Right atrium auricular region (tissue), 2 donors: ENCODE results near the gene FTCDNL1. TPM values are rescaled to one million over a fixed set of nuclear protein-coding genes. Genes with fewer than 3 reads are reported as not detected.

Experiments
- DNase-seq: peaks from one replicate; pipeline ENCODE4 v3.0.0-alpha.2; 2019; ENCODE audit warnings: low spot score
- H3K27ac ChIP-seq, 2 donors: fragments of 200-600 bp; sonication (generic); 1 replicate in 1 of 2; 2 replicates in 1 of 2; pipeline ENCODE4 v1.5.1; 2016 to 2019
- H3K27me3 ChIP-seq, 2 donors: fragments of 200-600 bp; sonication (generic); one replicate each; pipeline versions ENCODE4 v1.5.1 to v1.6.0; 2017 to 2019
- H3K36me3 ChIP-seq: fragments of 200-600 bp; sonication (generic); one replicate; pipeline ENCODE4 v1.5.1; 2016
- H3K4me1 ChIP-seq, 2 donors: fragments of 200-600 bp; sonication (generic); one replicate each; pipeline versions ENCODE4 v1.5.1 to v1.6.0; 2017 to 2019
- H3K4me3 ChIP-seq, 2 donors: fragments of 200-600 bp; sonication (generic); 1 replicate in 1 of 2; 2 replicates in 1 of 2; pipeline ENCODE4 v1.5.1; 2017 to 2019; ENCODE audit warnings: mild to moderate bottlenecking in 1 of 2, moderate library complexity in 1 of 2
- H3K9me3 ChIP-seq, 2 donors: fragments of 200-600 bp; sonication (generic); one replicate each; pipeline ENCODE4 v1.5.1; 2019
- CTCF ChIP-seq, 2 donors: fragments of 200-600 bp; sonication (generic); IDR thresholded peaks; one replicate each; pipeline ENCODE4 v1.5.1; 2019; ENCODE audit warnings: antibody characterized with exemption in 2 of 2
- total RNA-seq, 2 donors: library from RNA; depleted of rRNA; stranded (reverse); fragments of >200 nt; gene quantifications; one replicate each; pipeline ENCODE4 v1.1.0, GENCODE V29; 2016

Gene FTCDNL1
- total RNA-seq, 2 donors from 2014 or later = 2.8 to 3.5 TPM

DNA sequence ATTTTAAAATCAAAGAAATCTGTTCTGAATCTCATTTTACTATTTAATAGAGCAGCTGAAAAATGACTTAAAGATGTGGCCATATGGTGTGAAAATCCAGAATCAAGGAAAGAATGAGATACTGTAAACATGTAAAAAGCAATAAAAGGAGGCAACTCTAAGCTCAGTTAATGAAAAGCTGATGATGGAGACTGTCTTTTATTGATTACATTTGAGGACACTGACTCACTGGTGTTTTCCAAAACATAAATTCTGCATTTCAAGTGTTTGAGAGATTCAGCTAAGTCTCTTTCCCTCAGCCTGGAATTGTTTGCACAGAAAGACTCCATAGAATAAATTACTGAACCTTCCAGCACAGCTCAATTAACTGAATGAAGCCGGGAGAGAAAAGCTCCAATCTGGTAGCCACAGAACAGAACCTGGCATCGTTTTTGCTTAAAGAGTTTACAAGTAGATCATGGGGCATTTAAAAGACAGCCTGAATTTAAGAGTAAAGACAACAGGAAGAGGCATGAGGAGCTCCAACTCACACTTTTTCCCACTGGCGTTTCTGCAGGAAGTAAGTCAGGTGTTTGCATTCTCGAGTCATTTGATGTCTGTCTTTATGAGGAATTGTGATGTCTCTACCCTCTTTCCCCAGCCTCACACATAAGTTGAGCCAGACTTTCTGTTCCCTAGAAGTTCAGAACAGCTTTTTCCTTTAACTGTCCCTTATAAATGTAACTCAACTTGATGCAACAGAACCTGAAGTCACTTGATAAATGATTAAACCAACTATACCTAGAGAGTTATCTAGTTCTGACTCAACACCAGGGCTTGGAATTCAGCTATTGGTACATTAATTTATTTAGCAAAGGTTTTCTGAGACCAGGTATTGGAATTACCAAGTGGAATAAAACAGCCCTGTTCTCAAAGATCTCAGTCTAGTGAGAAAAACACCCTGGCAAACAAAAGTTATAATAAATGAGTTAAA, 53.3 kb downstream of the FTCDNL1 start:
- TF ChIP-seq CTCF (IDR thresholded peaks at IDR 0.05) = no peak
- Histone ChIP-seq H3K36me3 (no peaks in the 10 kb centered on the region), H3K4me1 (peaks cover 0 to 5% of the 10 kb centered on the region in 2 donors), H3K27me3 (no peaks in the 10 kb centered on the region), H3K4me3 (no peak overlapping the region), H3K27ac (no peak overlapping the region), H3K9me3 (no peaks in the 10 kb centered on the region)
- no peak for DNase-seq

GRCh38 chr2:199792381-199792780, 58.6 kb downstream of the FTCDNL1 start:
- TF ChIP-seq CTCF (IDR thresholded peaks at IDR 0.05) = no peak
- no peak for DNase-seq
- Histone ChIP-seq H3K9me3 (no peaks in the 10 kb centered on the region), H3K4me3 (no peak overlapping the region), H3K4me1 (no peaks in the 10 kb centered on the region), H3K36me3 (no peaks in the 10 kb centered on the region), H3K27ac (no peak overlapping the region), H3K27me3 (no peaks in the 10 kb centered on the region)

DNA sequence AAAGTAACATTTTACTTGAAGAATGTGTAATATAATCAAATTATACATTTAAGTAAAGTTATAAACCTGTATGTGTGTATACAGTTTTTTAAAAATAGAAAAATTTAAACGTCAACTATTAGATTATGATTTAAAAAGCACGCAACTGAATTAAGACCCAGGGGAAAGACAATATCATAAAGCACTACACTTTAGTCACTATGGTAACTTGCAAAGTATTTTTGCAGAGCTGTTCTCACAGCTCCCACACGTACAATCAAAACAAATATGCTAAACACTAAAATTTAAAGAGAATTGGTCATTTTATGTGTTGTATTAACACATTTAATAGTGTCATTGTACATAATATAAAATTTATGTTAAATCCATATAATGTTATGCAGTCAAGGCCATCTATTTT, 59.7 kb downstream of the FTCDNL1 start:
- H3K27me3 ChIP-seq = no peaks in the 10 kb centered on the region
- no peaks in the 10 kb centered on the region for H3K4me1 ChIP-seq
- TF ChIP-seq CTCF (IDR thresholded peaks at IDR 0.05) = no peak
- no peaks in the 10 kb centered on the region for H3K9me3 ChIP-seq
- H3K4me3 ChIP-seq = no peak overlapping the region
- no peak overlapping the region for H3K27ac ChIP-seq
- DNase-seq = no peak
- no peaks in the 10 kb centered on the region for H3K36me3 ChIP-seq

DNA sequence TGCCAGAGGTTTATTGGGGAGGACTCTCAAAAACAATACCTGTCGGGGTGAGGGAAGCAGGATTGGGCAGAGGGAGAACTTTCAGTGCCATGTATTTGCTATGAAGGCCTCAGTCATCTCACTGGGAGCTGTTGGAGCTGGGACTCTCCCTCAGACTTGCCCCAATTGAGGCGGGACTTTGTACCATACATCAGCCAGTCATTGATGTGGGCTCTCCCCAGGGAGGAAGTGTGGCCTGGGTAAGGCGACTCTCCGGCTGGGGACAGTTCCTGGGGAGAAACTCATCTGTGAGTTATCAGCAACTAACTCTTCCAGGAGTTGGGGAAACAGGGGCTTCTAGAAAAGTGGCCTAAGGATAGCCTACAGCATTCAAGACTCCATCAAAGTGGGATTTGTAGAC, 66.5 kb downstream of the FTCDNL1 start:
- H3K4me1 ChIP-seq = no peaks in the 10 kb centered on the region
- no peak overlapping the region for H3K4me3 ChIP-seq
- no peaks in the 10 kb centered on the region for H3K27me3 ChIP-seq
- TF ChIP-seq CTCF (IDR thresholded peaks at IDR 0.05) = no peak
- no peaks in the 10 kb centered on the region for H3K9me3 ChIP-seq
- no peak for DNase-seq
- no peaks in the 10 kb centered on the region for H3K36me3 ChIP-seq
- no peak overlapping the region for H3K27ac ChIP-seq

- no peak for TF ChIP-seq CTCF (IDR thresholded peaks at IDR 0.05)
- Histone ChIP-seq H3K9me3 (no peaks in the 10 kb centered on the region), H3K4me3 (no peak overlapping the region), H3K27me3 (no peaks in the 10 kb centered on the region), H3K36me3 (no peaks in the 10 kb centered on the region), H3K4me1 (no peaks in the 10 kb centered on the region), H3K27ac (no peak overlapping the region)
- DNase-seq = no peak
These were observed 71.4 kb downstream of the FTCDNL1 start for GRCh38 chr2:199779589-199779988.
